ENCODE results near the gene HLF. TPM values are rescaled to one million over a fixed set of nuclear protein-coding genes. Genes with fewer than 3 reads are reported as not detected.

The HLF gene
- total RNA-seq, 1 donor from 2014 or later = 1.3 TPM

DNA sequence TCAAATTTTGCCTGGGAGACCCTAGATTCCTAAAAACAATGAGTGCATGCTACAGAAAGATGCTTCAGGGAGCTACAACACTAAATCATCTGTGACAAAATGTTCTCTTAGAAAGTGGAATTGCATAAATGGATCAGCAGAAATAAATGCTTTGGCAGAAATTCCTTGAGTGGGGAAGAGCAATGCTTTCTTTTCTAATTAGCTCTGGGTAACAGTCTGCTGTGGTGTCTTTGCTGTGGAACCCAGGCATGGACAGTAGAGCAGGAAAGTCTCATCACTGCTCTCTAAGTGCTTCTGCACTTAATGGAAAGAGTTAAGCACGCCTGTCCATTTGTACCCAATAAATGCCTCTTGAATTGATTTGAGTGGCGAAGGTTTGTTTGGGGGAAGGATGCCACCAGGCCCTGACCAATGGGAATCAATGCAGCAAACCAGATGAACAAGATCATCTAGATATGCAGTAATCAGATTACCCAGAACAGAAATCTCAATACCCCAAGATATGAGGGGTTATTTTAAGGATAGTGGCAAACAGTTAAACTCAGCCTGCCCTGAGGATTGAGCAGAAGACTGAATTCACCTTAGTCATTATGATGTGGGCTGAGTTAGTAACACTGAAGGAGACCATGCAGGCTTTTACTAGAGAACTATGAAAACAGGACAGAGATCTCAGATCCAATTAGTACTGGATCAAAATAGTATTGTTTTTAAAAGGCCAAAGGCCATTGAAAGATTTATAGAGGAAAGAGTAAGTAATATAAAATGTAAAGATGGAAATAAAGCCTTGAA is 13.6 kb downstream of the HLF start:
- peaks cover 6% of the 10 kb centered on the region for H3K4me1 Mint-ChIP-seq
- H3K36me3 Mint-ChIP-seq = no peaks in the 10 kb centered on the region
- TF ChIP-seq, protein P1, sequence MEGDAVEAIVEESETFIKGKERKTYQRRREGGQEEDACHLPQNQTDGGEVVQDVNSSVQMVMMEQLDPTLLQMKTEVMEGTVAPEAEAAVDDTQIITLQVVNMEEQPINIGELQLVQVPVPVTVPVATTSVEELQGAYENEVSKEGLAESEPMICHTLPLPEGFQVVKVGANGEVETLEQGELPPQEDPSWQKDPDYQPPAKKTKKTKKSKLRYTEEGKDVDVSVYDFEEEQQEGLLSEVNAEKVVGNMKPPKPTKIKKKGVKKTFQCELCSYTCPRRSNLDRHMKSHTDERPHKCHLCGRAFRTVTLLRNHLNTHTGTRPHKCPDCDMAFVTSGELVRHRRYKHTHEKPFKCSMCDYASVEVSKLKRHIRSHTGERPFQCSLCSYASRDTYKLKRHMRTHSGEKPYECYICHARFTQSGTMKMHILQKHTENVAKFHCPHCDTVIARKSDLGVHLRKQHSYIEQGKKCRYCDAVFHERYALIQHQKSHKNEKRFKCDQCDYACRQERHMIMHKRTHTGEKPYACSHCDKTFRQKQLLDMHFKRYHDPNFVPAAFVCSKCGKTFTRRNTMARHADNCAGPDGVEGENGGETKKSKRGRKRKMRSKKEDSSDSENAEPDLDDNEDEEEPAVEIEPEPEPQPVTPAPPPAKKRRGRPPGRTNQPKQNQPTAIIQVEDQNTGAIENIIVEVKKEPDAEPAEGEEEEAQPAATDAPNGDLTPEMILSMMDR (IDR thresholded peaks at IDR 0.05; ENCODE audit: unreplicated experiment) = no peak
- no peak overlapping the region for H3K4me3 Mint-ChIP-seq
- no peak for DNase-seq (ENCODE audit: low spot score in 2 of 2, unreplicated experiment in 2 of 2)
- H3K9me3 Mint-ChIP-seq = no peaks in the 10 kb centered on the region
- peaks cover 35% of the 10 kb centered on the region for H3K27me3 Mint-ChIP-seq (ENCODE audit: low read depth)
- H3K27ac Mint-ChIP-seq = no peak overlapping the region

DNA sequence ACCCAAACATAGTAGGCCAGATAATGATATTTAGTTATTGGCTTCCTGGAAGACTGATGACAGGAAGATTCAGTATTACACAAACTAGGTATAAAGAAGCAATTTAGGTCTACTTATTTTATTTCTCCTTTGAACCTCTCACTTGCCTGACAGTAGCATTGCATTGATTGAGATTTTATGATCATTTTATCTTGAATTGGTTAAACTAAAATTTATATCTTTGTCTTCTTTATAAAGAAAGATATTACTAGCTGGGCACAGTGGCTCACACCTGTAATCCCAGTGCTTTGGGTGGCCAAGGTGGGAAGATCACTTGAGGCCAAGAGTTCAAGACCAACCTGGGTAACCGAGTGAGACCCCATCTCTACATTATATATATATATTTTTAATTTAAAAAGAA is 14.4 kb downstream of the HLF start:
- no peaks in the 10 kb centered on the region for H3K9me3 Mint-ChIP-seq
- H3K4me3 Mint-ChIP-seq = no peak overlapping the region
- no peak for DNase-seq (ENCODE audit: low spot score in 2 of 2, unreplicated experiment in 2 of 2)
- H3K27ac Mint-ChIP-seq = no peak overlapping the region
- H3K4me1 Mint-ChIP-seq = peaks cover 3% of the 10 kb centered on the region
- TF ChIP-seq, protein P1 (IDR thresholded peaks at IDR 0.05; ENCODE audit: unreplicated experiment) = no peak
- H3K27me3 Mint-ChIP-seq (ENCODE audit: low read depth) = peaks cover 29% of the 10 kb centered on the region
- H3K36me3 Mint-ChIP-seq = no peaks in the 10 kb centered on the region

DNA sequence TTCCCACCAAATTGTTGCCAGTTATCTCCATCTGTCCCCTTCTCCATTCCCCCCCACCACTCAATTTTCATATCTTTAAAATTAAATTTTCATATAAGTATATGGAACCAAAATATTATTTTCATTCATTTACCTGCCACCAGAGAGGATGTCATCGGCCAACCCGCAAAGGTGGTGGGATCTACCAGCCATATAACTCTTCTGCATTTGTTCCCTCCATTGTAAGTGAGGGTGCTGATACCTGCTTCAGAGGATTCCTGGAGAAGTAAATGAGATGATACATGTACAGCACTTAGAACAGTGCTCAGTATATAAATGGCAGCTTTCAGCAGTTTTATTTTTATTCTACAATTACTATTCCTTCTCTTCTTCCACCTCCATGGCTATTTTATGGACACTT is 15.0 kb downstream of the HLF start:
- Mint-ChIP-seq H3K9me3 (no peaks in the 10 kb centered on the region), H3K27me3 (ENCODE audit: low read depth) (peaks cover 24% of the 10 kb centered on the region), H3K27ac (no peak overlapping the region), H3K4me3 (no peak overlapping the region), H3K4me1 (peaks cover 3% of the 10 kb centered on the region), H3K36me3 (no peaks in the 10 kb centered on the region)
- no peak for DNase-seq (ENCODE audit: low spot score in 2 of 2, unreplicated experiment in 2 of 2)
- TF ChIP-seq, protein P1 (IDR thresholded peaks at IDR 0.05; ENCODE audit: unreplicated experiment) = no peak

DNA sequence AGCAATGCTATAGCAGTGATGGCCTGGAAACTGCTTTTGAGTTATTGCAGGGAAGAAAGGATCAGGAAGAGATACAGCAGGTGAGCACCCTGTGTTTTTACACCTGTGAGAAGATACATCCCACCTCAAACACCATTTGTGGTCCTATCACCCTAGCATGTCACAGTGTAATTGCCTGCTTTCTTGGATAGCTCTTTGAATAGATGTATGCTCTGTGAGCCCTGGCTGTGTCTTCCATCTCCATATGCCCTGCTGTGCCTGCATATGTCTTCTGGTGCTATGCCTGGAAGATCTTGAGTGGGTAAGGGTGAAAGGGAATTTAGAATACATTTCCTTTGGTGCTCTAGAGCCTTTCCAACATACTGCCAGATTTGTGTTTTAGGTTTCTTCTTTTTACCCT is 15.5 kb downstream of the HLF start:
- Mint-ChIP-seq H3K27ac (no peak overlapping the region), H3K9me3 (no peaks in the 10 kb centered on the region), H3K36me3 (no peaks in the 10 kb centered on the region), H3K27me3 (ENCODE audit: low read depth) (peaks cover 20% of the 10 kb centered on the region), H3K4me3 (no peak overlapping the region), H3K4me1 (peaks cover 8% of the 10 kb centered on the region)
- TF ChIP-seq, protein P1 (IDR thresholded peaks at IDR 0.05; ENCODE audit: unreplicated experiment) = no peak
- no peak for DNase-seq (ENCODE audit: low spot score in 2 of 2, unreplicated experiment in 2 of 2)

DNA sequence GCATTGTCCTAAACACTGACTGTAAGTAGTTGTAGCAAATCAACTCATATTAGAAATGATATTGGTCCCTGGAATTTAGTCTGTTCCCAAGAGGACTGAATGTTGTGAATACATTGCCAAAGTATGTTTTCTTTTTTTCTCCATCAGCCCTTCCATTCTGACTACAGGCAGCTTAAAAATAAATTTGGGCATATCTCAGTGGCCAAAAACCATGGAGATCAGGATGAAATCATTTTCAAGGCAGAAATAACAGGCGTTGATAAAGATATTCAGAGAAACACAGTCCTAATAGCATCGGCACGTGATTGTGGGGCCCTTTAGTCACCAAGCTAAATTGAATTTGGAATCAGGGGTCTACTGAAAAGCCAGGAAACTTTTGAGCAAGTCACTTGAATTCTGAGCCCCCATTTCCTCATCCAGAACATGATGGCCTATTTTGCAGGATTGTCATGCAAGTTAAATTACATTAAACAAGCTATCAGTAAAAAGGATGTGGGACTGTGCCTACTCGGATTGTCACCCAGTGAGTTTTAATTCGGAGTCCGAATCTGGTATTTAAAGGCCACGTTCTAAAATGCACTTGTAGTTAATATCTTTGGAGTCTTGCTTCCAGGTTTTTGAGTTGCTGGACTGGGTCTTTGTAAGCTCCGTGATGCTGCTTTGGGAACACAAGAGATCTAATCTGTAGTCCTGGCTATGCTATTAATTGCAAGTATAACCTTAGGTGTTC is 17.1 kb downstream of the HLF start:
- no peaks in the 10 kb centered on the region for H3K36me3 Mint-ChIP-seq
- H3K4me3 Mint-ChIP-seq = no peak overlapping the region
- no peak overlapping the region for H3K27ac Mint-ChIP-seq
- H3K9me3 Mint-ChIP-seq = no peaks in the 10 kb centered on the region
- TF ChIP-seq, protein P1 (IDR thresholded peaks at IDR 0.05; ENCODE audit: unreplicated experiment) = no peak
- no peak for DNase-seq (ENCODE audit: low spot score in 2 of 2, unreplicated experiment in 2 of 2)
- peaks cover 14% of the 10 kb centered on the region for H3K4me1 Mint-ChIP-seq
- H3K27me3 Mint-ChIP-seq (ENCODE audit: low read depth) = peaks cover 16% of the 10 kb centered on the region
